Fibroblast of lung (primary cell): Measurements from ENCODE around the gene UBA1. TPM values are rescaled to one million over a fixed set of nuclear protein-coding genes. Genes with fewer than 3 reads are reported as not detected.

Experiments used
- DNase-seq, 2 donors: peaks; one replicate each; pipeline versions ENCODE4 v3.0.0 to v3.0.0-alpha.2; 2010; ENCODE audit warnings: low read depth in 2 of 2
- H2AFZ ChIP-seq: 2 replicates; pipeline ENCODE4 v1.5.1; 2012; ENCODE audit warnings: low read length, control low read depth, inconsistent platforms
- H3K27ac ChIP-seq: 2 replicates; pipeline ENCODE4 v1.5.1; 2011; ENCODE audit warnings: low read length, control low read depth; ENCODE audit not compliant: insufficient read depth
- H3K27me3 ChIP-seq: 2 replicates; pipeline ENCODE4 v1.5.1; 2011; ENCODE audit warnings: mild to moderate bottlenecking, low read length; ENCODE audit not compliant: control insufficient read depth, insufficient read depth
- H3K36me3 ChIP-seq: 2 replicates; pipeline ENCODE4 v1.5.1; 2011; ENCODE audit warnings: low read length; ENCODE audit not compliant: control insufficient read depth, insufficient read depth
- H3K4me1 ChIP-seq: 2 replicates; pipeline ENCODE4 v1.5.1; 2011; ENCODE audit warnings: low read length; ENCODE audit not compliant: control insufficient read depth, insufficient read depth; ENCODE audit errors: extremely low read depth
- H3K4me2 ChIP-seq: 2 replicates; pipeline ENCODE4 v1.5.1; 2011; ENCODE audit warnings: low read length, control low read depth; ENCODE audit not compliant: insufficient read depth; ENCODE audit errors: extremely low read depth
- H3K4me3 ChIP-seq, 4 experiments: fragments of 200-600 bp in 1 of 4; sonication (generic) in 1 of 4; replicated peaks in 1 of 4; 2 replicates each; pipeline ENCODE4 v1.5.1; 2011 to 2016; ENCODE audit warnings: low read length in 4 of 4, low read depth in 3 of 4, mild to moderate bottlenecking in 3 of 4, control low read depth in 2 of 4, inconsistent platforms in 1 of 4, mixed read lengths in 1 of 4; ENCODE audit not compliant: insufficient read depth in 1 of 4; ENCODE audit errors: control extremely low read depth in 1 of 4
- H3K79me2 ChIP-seq: 2 replicates; pipeline ENCODE4 v1.5.1; 2012; ENCODE audit warnings: mild to moderate bottlenecking, low read length, inconsistent platforms; ENCODE audit not compliant: control insufficient read depth, insufficient read depth
- H3K9ac ChIP-seq: 2 replicates; pipeline ENCODE4 v1.5.1; 2011; ENCODE audit warnings: mild to moderate bottlenecking, low read length, control low read depth; ENCODE audit not compliant: insufficient read depth
- H3K9me3 ChIP-seq: 2 replicates; pipeline ENCODE4 v1.5.1; 2012; ENCODE audit warnings: low read depth, low read length; ENCODE audit not compliant: control insufficient read depth, insufficient read depth
- H4K20me1 ChIP-seq: 2 replicates; pipeline ENCODE4 v1.5.1; 2011; ENCODE audit warnings: low read length; ENCODE audit not compliant: control insufficient read depth, insufficient read depth; ENCODE audit errors: extremely low read depth
- CTCF ChIP-seq, 2 donors: IDR thresholded peaks in 1 of 2; conservative IDR thresholded peaks in 1 of 2; 1 replicate in 1 of 2; 2 replicates in 1 of 2; pipeline ENCODE4 v1.5.1; 2011 to 2012; ENCODE audit warnings: low read length in 2 of 2, control low read depth in 1 of 2, inconsistent platforms in 1 of 2, low read depth in 1 of 2, mild to moderate bottlenecking in 1 of 2
- EZH2 ChIP-seq: IDR thresholded peaks from 2 replicates; pipeline ENCODE4 v1.5.1; 2012; ENCODE audit warnings: low read length, control low read depth, mild to moderate bottlenecking; ENCODE audit errors: missing control alignments
- polyA plus RNA-seq, 2 donors: library from polyadenylated mRNA; depleted of rRNA in 1 of 2; stranded (reverse) in 1 of 2; unstranded in 1 of 2; fragments of >200 nt; gene quantifications; 2 replicates each; pipeline ENCODE4 v1.2.1, GENCODE V29; 2011 to 2012; ENCODE audit warnings: missing spikeins in 1 of 2
- total RNA-seq: library from RNA; depleted of rRNA; stranded (reverse); fragments of >200 nt; gene quantifications from 2 replicates; pipeline ENCODE4 v1.2.1, GENCODE V29; 2014

UBA1 gene
- total and polyA plus RNA-seq, 2 donors (not counting 1 experiment from before 2014, with no cell fraction given), result 135 to 158 TPM

DNA sequence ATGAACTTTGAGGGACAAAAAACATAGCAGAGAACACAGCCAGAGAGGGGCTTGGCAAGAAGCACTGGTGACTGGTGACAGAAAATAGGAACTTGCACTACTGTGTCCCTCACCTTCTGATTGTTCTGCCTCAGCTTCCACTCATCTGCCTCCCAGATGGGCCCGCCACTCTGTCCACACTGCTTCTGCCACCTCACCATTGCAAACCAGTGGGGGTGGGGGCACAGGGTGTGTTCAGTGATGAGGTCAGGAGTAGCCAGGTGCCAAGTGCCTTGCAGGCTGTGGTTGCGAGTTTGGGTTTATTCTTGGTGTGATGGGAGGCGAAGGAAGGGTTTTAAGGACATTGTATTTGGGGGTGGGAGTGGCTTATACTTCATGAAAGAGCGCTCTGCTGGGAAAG is 9.1 kb upstream of the UBA1 start:
- Histone ChIP-seq H3K79me2 (no peaks in the 10 kb centered on the region), H3K27me3 (no peaks in the 10 kb centered on the region), H3K9me3 (no peaks in the 10 kb centered on the region), H3K27ac (no peak overlapping the region), H3K9ac (no peak overlapping the region), H2AFZ (no peak overlapping the region), H3K4me2 (no peak overlapping the region), H3K4me3 (no peak overlapping the region), H4K20me1 (no peaks in the 10 kb centered on the region), H3K36me3 (peaks cover 16% of the 10 kb centered on the region), H3K4me1 (no peaks in the 10 kb centered on the region)
- no peak for TF ChIP-seq CTCF (conservative IDR thresholded peaks at IDR 0.05 in 1 of 2, IDR thresholded peaks at IDR 0.05 in 1 of 2; ENCODE audit: low read depth in 1 of 2, low read length in 2 of 2)
- TF ChIP-seq EZH2, result no peak
- no peak for DNase-seq

DNA sequence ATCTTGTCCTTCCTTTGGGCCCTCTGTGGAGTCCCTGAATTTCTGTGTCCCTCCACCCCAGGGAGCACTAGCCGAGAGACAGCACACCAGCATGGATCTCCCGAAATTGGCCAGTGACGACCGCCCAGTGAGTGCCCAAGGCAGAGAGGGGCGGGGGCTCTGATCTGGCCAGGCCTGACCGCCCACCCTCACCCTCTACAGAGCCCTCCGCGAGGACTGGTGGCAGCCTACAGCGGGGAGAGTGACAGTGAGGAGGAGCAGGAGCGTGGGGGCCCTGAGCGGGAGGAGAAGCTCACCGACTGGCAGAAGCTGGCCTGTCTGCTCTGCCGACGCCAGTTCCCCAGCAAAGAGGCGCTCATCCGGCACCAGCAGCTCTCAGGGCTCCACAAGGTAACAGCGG is 8.4 kb upstream of the UBA1 start:
- Histone ChIP-seq H4K20me1 (no peaks in the 10 kb centered on the region), H3K4me2 (no peak overlapping the region), H3K4me3 (no peak overlapping the region), H3K9me3 (no peaks in the 10 kb centered on the region), H3K36me3 (peaks cover 16% of the 10 kb centered on the region), H3K4me1 (no peaks in the 10 kb centered on the region), H3K27ac (no peak overlapping the region), H3K79me2 (no peaks in the 10 kb centered on the region), H3K27me3 (no peaks in the 10 kb centered on the region), H2AFZ (no peak overlapping the region), H3K9ac (no peak overlapping the region)
- TF ChIP-seq CTCF (conservative IDR thresholded peaks at IDR 0.05 in 1 of 2, IDR thresholded peaks at IDR 0.05 in 1 of 2; ENCODE audit: low read depth in 1 of 2, low read length in 2 of 2) (no peak), EZH2 (no peak)
- DNase-seq, result no peak

DNA sequence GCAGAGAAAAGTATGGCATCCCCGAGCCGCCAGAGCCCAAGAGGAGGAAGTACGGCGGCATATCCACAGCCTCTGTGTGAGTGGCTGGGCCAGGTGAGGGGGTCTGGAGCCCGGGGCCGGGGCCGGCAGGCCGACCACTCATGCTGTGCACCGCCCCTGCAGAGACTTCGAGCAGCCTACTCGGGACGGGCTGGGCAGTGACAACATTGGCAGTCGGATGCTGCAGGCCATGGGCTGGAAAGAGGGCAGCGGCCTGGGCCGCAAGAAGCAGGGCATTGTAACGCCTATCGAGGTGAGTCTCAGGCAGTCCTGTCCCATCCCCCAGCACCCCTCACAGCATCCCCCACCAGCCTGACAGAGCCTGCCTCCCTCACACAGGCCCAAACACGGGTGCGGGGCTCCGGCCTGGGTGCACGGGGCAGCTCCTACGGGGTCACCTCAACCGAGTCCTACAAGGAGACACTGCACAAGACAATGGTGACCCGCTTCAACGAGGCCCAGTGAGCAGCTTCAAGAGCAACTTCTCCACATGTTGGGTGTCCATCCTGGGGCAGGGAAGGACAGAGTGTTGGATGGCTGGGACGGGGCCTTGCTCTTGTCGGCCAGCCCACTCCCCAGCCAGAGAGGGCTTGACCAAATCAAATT is 7.4 kb upstream of the UBA1 start:
- Histone ChIP-seq H3K36me3 (peaks cover 16% of the 10 kb centered on the region), H3K27me3 (no peaks in the 10 kb centered on the region), H3K4me2 (no peak overlapping the region), H3K4me1 (no peaks in the 10 kb centered on the region), H3K9ac (no peak overlapping the region), H3K27ac (no peak overlapping the region), H3K79me2 (no peaks in the 10 kb centered on the region), H3K4me3 (no peak overlapping the region), H4K20me1 (no peaks in the 10 kb centered on the region), H2AFZ (no peak overlapping the region), H3K9me3 (no peaks in the 10 kb centered on the region)
- no peak for DNase-seq
- TF ChIP-seq CTCF (conservative IDR thresholded peaks at IDR 0.05 in 1 of 2, IDR thresholded peaks at IDR 0.05 in 1 of 2; ENCODE audit: low read depth in 1 of 2, low read length in 2 of 2) (no peak), EZH2 (no peak)
